ENCODE measurements around the gene ASB16.
"Not testable (repeated sequence)": the region's sequence is repeated elsewhere in the genome, so short reads cannot be mapped to it uniquely, and the experiment has no call there.

The ASB16 gene, protein sequence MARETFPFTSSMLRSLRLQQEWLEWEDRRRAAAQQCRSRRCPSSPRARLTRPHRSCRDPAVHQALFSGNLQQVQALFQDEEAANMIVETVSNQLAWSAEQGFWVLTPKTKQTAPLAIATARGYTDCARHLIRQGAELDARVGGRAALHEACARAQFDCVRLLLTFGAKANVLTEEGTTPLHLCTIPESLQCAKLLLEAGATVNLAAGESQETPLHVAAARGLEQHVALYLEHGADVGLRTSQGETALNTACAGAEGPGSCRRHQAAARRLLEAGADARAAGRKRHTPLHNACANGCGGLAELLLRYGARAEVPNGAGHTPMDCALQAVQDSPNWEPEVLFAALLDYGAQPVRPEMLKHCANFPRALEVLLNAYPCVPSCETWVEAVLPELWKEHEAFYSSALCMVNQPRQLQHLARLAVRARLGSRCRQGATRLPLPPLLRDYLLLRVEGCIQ

DNA sequence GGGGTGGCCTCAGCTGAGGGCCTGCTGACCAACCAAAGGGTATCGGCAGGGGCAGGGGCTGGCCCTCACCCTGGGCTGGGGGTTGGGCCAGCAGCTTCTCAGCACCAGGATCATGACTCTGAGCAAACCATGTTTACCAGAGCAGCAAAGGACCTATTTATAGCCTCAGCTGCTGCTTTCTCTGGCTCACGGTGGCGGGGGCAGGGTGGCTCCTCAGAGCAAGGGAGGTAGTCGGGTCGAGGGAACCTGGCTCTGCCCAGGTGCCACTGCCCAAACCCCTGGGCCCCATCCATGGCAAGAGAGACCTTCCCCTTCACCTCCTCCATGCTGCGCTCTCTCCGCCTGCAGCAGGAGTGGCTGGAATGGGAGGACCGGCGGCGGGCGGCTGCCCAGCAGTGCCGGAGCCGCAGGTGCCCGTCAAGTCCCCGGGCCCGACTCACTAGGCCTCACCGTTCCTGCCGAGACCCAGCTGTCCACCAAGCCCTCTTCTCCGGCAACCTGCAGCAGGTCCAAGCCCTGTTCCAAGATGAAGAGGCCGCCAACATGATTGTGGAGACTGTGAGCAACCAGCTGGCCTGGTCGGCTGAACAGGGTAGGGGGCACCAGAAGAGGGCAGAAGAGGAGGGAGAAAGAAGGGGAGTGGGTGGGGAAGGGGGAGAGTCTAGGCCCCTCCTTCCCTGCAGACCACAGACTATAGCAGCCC, at the start of gene ASB16:
TSS of gene ASB16 (plus strand) at position 206 of the 703 bp plus-strand sequence. CDS start at position 292, 86 bp downstream.
- DNase-seq: peak; percentile 56

DNA sequence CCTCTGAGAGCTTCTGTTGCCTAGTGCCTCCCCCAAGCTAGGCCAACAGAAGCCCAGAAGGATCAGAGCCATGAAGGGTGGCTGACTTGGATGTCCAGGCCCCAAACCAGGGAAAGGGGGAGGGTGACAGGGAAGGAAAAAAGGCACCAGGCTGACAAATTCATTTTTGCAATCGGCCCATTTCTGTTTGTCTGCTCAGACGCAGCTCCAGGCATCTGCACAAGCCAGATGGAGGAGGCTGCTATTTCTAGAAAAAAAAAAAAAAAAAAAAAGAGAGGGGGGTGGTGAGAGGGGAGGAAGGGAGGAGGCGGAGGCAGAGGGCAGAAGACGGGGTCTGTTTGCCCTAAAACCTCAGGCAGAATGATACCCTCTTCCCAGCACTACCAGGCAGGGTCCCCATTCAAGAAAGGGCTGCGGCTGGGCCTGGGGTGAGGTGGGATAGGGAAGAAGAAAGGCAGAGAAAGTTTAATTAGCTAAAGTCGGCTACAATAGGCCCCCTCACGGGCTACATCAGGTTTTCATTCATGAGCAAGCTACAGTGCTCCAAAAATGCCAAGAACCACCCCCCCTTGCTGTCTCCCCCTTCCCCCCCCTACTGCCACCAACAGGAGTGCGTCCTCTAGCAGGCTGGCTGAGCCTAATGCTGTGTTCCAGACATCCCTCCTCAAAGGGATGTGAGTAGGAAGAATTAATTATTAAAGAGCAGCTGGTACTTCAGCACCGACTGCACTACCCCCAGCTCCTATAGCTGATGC, 49.5 kb upstream of the ASB16 start:
- DNase-seq: no peak

DNA sequence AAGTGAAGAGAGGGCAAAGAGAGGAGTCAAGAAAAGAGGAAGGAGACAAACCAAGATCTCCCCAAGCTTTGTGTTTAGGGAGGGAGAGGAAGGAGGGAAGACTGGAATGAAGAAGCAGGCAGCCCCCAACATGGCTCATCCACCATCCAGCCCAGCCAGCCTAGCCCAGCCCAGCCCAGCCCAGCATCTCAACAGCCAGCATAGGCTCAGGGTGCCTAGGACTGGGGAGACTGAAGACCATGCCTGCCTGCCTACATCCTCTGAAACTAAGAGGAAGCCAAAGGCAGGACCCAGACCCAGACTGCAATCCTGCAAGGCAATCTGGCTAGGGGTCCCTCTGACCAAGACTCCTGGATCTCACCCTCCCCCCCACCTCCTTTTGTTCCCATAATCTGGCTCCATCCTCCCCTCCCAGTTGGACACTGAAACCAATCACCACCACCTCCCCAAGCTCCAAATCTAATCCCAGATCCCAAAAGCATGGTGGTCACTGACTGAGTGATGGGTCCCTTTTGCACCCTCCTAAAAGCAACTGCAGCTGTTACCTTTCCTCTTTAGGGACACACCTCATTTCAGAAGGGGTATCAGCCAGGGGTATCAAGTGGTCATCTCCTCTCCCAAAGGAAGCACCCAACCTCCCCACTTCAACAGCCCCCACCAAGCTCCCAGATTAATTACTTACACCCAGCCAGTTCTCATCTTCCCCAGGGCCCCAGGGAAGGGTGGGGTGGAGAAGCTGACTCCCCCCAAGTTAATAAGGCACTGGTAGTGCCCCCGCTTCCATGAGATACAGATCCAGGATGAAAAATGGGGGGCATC, 48.3 kb upstream of the ASB16 start:
- DNase-seq: no peak

DNA sequence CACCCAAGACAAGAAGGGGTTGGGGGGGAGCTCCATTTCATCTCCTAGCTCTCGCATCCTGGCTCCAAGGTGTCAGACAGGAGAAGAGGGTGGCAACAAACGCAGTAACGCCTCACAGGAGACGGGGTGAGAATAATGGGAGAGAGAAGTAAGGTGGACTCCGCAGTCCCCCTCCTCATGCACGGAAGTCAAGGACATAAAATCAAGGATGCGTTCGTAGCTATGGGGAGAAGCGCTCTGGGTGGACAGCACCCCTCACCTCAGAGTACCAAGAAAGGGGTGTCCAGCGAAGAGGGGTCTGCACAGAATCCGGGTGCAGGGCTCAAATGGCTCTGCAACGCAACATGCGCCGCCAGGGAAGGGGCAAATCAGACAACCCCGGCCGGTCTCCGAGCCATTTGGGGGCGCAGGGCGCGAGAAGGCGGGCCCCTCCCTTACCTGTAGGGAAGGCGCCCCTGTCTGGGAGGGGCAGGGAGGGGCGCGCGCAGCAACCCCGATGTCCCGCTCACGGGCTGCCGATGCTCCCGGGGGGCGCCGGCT, 47.6 kb upstream of the ASB16 start:
- no peak for DNase-seq

DNA sequence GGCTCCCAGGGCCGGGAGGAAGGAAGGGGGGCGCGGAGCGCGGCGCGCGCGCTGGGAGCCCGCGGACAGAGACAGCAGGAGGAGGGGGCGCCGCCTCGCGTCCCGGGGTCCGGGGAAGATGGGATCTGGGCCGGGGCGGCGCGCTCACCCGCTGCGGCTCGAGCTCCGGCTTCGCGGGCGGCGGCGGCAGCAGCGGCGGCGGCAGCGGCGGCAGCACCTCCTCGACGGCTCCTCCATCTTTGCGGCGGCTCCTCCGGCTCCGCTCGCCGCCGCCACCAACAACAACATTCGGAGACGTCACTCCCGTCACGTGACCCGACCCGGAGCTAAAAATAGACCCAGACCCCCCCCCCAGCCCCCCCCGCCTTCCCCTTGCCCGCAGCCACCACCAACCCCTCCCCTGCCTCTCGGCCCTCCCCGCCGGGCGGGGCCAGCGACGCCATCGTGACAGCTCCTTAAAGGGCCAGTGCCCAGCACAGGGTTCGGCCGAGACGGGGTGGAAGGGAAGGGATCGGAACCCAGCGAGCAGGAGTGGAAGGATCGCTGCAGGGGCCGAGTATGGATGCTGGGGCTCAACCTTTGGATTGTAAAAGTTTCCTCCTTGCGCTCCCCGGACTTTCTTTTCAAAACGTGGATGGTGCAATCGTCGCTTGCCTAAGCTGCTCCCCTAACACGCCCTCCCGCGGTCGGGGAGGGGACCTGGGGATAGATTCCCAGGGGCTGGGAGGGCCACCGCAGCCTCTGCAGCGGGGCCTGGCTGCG, 47.0 kb upstream of the ASB16 start, which contains the start of gene HDAC5:
TSS of gene HDAC5 (minus strand) at position 286 of the 762 bp plus-strand sequence. CDS start 6,126 bp downstream, outside the sequence.
- peak; percentile 99 for DNase-seq

DNA sequence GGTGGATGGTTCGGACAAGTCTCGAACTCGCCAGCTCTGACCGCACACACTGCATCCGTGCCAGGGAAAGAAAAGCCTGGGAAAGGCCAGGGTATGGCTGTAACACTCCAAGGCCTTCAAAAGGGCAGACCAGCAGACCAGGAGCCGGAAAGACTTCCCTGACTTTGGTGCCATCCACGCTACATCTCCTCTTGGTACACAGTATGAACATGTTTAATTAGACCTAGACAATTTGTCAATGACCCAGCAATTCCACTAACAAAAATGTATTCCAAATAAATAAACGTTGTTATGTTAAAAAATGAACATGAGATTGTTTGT, 46.4 kb upstream of the ASB16 start:
- DNase-seq: no peak

DNA sequence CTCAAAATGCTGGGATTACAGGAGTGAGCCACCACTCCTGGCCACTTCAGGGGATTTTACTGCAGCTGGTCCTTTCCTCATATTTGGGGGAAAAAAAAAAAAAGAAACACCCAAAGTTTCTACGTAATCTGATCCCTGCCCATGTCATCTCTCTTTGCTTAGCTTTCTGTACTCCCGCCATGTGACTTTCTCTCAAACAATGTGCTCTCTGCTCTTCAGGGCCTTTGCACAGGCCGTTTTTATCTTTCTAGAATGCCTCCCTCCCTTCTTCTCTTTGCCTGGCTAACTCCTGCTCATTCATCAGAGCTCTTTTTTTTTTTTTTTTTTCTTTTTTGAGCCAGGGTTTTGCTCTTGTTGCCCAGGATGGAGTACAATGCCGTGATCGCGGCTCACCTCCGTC, 42.1 kb upstream of the ASB16 start:
- DNase-seq: no peak

DNA sequence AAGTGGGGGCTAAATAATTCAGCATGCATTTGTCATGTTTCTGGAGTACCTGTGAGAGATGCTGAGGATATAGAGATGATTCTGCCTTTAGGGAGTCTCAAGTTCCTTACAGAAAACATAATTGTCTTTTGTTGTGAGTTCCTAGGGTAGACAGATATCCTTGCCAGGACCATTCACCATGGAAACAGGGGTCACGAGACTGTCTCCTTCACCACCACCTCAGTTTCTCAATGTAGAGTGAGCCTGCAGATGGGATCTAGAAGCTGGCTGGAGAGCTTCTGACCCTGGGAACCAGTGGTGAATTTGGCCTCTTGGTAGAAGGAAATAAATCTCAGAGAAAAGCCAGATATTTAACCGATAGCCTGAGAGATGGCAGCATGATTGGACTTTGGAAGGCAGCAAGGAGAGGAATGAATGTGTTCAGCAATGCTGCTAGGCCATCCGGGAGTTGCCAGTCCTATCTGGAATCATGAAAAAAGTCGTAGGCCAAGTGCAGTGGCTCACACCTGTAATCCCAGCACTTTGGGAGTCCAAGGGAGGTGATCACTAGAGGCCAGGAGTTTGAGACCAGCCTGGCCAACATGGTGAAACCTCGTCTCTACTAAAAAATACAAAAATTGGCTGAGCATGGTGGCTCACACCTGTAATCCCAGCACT, 39.7 kb upstream of the ASB16 start:
- no peak for DNase-seq

DNA sequence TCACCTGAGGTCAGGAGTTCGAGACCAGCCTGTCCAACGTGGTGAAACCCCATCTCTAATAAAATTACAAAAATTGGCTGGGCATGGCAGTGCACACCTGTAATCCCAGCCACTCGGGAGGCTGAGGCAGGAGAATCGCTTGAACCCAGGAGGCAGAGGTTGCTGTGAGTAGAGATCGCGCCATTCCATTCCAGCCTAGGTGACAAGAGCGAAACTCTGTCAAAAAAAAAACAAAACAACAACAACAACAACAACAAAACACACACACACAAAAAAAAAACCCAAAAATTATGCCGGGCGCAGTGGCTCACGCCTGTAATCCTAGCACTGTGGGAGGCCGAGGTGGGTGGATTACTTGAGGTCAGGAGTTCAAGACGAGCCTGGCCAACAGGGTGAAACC, 39.1 kb upstream of the ASB16 start:
- DNase-seq: not testable (repeated sequence)

DNA sequence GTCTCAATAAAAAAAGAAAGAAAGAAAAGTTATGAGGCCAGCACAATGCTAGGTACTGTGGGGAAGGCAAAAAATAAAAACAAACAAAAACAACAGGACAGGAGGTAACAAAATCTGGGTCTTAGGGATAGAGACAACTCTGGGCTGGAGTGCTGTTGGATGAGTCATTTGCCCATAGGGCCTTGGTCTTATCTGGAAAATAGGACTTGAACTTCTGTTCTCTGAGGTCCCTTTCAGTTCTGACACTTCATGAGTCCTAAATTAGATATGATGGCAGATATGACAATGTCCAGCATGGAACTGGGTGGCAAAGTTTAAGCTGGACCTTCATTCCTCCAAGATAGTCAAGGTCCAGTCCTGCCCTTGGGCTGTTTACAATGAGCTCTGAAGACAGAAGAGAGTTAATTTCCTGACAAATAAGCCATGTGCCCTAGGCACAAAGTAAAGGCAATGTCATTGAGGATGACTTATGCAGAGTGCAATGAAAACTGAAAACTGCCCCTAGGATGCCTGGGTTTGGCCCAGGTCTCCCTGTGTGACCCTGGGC, 38.2 kb upstream of the ASB16 start:
- DNase-seq: no peak

DNA sequence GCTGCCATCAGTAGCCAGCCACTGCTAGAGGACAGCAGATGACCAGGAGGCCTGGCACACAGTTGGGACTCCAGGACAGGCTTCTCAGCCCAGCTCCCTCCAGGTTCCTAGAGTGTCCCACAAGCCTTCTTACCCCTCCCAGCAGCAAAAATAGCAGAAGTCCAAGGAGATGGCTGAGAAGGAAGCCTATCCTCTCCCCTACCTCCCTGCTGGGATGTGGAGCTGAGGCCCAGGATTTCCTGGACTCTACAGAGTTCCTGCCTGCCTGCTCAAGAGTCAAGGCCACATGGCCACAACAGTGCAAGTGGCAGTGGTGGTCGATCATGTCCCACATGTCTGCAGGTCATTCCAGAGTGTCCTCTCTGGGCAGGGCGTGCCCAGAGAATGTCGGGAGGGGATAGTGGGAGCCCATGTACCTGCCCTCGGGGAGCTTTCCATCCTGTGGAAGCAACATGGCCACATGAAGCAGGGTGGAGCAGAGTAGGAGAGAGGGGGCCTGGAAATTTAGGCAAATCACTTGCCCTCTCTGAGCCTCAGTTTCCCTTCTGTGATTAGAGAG, 36.5 kb upstream of the ASB16 start:
- DNase-seq: no peak

DNA sequence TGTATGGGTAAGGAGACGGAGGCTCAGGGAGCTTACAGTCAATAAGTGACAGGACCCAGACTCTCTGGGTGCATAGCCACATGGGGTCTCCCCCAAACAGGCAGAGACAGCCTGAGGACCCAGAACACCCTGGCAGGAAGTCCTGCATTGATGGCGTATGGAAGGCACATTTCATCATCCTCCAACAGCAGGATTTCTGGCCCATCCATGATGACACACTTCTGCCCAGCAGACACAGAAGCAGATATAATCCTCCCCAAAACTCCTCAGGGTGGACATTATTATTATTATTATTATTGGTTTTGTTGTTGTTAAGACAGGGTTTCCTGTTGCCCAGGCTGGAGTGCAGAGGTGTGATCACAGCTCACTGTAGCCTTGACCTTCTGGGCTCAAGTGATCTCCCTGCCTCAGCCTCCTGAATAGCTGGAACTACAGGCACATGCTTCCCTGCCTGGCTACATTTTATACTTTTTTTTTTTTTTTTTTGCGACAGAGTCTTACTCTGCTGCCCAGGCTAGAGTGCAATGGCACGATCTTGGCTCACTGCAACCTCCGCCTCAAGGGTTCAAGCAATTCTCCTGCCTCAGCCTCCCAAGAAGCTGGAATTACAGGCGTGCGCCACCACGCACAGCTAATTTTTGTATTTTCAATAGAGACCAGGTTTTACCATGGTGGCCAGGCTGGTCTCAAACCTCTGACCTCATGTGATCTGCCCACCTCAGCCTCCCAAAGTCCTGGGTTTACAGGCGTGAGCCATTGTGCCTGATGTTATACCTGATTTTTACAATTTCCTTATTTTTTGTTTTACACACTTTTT, 35.5 kb upstream of the ASB16 start:
- no peak for DNase-seq

DNA sequence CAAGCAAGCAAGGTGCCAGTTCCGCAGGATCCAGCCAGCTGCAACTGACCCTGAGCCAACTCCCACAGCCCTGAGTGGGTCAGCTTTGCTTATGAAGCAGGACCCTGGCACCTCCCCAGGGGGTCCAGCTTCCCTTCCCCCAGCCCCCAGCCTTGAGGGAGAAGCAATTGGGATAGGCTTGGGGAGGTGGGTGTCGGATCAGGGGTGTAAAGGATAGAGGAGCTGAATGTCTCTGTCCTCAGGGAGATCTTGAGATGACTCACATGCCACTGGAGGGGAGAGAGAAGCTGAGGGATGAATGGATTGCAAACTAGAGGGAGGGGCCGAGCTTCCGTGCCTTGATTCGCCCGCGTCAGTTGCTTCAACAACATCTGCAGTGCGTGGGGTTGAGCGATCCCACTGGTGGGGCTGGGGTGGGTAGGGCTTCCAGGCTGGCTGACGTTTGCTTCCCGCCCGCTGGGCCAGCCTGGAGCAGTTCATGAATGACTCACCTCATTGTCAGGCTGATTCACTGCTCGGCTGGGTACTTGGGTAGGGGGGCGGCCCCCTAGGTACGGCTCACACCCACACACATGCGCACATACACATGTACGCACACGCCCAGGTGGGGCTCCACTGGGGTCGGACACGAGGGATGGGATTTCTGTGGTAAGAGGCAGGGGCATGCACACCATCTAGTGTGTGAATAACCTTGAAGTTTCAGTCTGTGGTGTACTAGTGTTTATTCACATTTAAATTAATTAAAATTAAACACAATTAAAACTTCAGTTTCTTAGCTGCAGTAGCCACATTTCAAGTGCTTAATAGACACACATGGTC, 32.4 kb upstream of the ASB16 start:
- peak; percentile 85 for DNase-seq

DNA sequence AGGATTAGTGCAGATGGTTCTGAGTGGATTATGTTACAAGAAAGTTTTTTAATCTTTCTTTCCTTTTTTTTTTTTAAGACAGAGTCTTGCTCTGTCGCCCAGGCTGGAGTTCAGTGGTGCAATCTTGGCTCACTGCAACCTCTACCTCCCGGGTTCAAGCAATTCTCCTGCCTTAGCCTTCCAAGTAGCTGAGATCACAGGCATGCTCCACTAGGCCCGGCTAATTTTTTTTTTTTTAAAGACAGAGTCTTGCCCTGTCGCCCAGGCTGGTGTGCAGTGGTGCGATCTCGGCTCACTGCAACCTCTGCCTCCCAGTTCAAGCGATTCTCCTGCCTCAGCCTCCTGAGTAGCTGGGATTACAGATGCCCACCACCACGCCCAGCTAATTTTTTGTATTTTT, 26.6 kb upstream of the ASB16 start:
- DNase-seq: not testable (repeated sequence)

DNA sequence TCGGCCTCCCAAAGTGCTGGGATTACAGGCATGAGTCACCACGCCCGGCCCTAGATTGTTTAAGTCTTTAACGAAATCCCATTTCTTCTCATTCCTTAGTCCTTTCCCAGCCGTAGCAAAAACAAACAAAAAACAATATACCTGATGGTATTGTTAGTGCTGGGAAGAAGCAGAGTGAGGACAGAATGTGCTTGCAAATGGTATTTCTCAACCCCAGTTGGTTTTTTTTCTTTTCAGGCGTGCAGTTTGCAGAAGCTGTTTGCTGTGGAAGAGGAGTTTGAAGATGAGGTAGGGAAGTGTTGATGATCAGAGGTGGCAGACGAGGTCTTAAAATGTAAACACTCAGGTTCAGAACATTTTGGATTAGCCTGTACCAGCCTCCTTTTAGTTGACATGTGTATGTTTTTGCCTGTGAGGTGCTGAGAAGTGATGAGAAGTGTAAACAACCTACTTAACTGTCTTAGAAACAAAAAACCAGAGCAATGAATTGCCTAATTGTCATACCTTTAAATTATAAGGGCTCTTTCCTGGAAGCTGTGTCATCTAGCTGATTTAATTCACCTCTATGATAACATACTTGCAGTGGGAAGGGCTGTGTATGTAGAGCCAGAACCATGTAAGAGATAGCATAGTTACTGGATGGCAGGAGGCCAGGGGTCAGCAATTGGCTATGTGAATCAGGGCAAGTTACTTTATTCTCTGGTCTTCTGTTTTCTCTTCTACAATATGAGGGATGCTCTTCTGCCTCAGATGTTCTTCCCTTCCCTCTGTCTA, 25.4 kb upstream of the ASB16 start:
- DNase-seq: no peak

DNA sequence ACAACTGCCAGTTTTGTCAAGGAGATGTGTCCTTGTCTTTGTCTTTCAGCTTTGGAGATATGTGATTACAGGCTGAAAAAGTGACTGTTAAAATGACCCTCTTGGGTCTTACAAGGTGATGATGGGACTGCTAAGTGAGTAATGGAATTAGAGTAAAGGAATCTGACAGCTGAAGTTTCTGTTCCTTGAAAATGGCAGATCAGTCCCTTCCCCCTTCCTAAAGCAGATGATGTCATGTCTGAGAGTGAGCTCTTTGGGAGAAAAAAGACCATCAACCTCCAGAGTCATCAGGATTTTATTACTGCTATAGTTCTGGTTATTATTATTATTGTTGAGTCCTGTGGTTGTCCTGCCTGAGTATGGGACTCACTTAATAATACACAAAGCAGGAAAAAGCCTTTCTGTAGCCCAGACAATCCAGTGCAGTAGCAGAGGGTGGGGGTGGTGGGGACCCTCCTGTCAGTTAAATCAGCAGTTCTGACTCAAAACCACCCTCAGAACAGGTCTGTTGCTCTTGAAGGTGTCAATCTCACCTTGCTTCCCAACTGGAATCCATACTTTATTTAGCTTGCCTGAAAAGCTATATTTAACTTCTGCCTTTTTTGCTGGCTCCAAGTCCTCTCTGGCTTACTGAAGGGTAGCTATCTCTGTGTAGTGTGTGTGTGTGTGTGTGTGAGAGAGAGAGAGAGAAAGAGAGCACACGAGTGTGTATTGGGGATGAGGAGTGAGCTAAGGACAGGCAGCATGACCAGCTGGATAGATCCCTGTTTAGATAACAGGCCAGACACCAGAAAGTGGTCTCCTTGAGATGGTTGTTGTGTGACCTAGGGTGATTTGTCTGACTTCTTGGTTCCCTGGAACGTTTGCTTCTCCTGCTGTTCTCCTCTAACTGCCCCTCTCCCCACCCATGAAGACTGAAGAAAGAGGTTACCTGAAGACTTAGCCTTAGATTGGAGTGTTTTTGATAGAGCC, 23.8 kb upstream of the ASB16 start:
- DNase-seq: no peak
